Endothelial cell of hepatic sinusoid (primary cell): Measurements from ENCODE around the gene PGGT1B.

Experiments used
- in situ Hi-C: cut with HindIII; loops from 2 replicates; pipeline ENCODE4 v1.10.0; 2017; ENCODE audit warnings: low sequenced_read_pairs

Gene PGGT1B

GRCh38 chr5:115262321-115263077, at the start of gene PGGT1B:
PGGT1B (minus strand) TSS chr5:115262877; CDS start chr5:115262851, 26 bp downstream.
- in situ Hi-C loops: no loop called here

GRCh38 chr5:115309751-115310370, 47.2 kb upstream of the PGGT1B start:
- in situ Hi-C loops: loop anchor here (10.0 kb wide), 1 partner anchor 55 kb away; no protein-coding TSS in a partner anchor

GRCh38 chr5:115308815-115309214, 46.1 kb upstream of the PGGT1B start:
- in situ Hi-C loops: no loop called here

GRCh38 chr5:115306011-115306536, 43.4 kb upstream of the PGGT1B start:
- in situ Hi-C loops: no loop called here

- in situ Hi-C loops: loop anchor here (5.0 kb wide), 1 partner anchor 268 kb away; no protein-coding TSS in a partner anchor
These were observed 41.8 kb upstream of the PGGT1B start for GRCh38 chr5:115304496-115304895.

GRCh38 chr5:115298811-115299210, 36.1 kb upstream of the PGGT1B start:
- in situ Hi-C loops: no loop called here

- in situ Hi-C loops: no loop called here
These were observed 34.4 kb upstream of the PGGT1B start for GRCh38 chr5:115297031-115297430.

GRCh38 chr5:115296124-115297022, 33.7 kb upstream of the PGGT1B start, which contains the start of gene CCDC112:
CCDC112 (minus strand) TSS chr5:115296654; CDS start chr5:115296543, 111 bp downstream.
- in situ Hi-C loops: no loop called here

GRCh38 chr5:115295777-115296123, 33.1 kb upstream of the PGGT1B start:
- in situ Hi-C loops: no loop called here

- in situ Hi-C loops: no loop called here
These were observed 28.7 kb upstream of the PGGT1B start for GRCh38 chr5:115291397-115291796.

GRCh38 chr5:115289104-115289503, 26.4 kb upstream of the PGGT1B start:
- in situ Hi-C loops: no loop called here

- in situ Hi-C loops: no loop called here
These were observed 21.3 kb upstream of the PGGT1B start for GRCh38 chr5:115284021-115284420.

- in situ Hi-C loops: no loop called here
These were observed 19.5 kb upstream of the PGGT1B start for GRCh38 chr5:115282131-115282530.

- in situ Hi-C loops: no loop called here
These were observed 11.9 kb upstream of the PGGT1B start for GRCh38 chr5:115274584-115274983.

- in situ Hi-C loops: no loop called here
These were observed 9.8 kb upstream of the PGGT1B start for GRCh38 chr5:115272297-115272958.

- in situ Hi-C loops: no loop called here
These were observed 8.8 kb upstream of the PGGT1B start for GRCh38 chr5:115271295-115272050.

- in situ Hi-C loops: no loop called here
These were observed 4.9 kb upstream of the PGGT1B start for GRCh38 chr5:115267617-115268016.

GRCh38 chr5:115265220-115265619, 2.5 kb upstream of the PGGT1B start:
- in situ Hi-C loops: no loop called here

GRCh38 chr5:115264786-115265185, 2.1 kb upstream of the PGGT1B start:
- in situ Hi-C loops: no loop called here

- in situ Hi-C loops: no loop called here
These were observed 352 bp upstream of the PGGT1B start for GRCh38 chr5:115263078-115263380.
